ENCODE results near the gene MAGIX. TPM values are rescaled to one million over a fixed set of nuclear protein-coding genes. Genes with fewer than 3 reads are reported as not detected.

MAGIX gene
- total RNA-seq, 1 experiment from 2014 or later, result 1.2 TPM

DNA sequence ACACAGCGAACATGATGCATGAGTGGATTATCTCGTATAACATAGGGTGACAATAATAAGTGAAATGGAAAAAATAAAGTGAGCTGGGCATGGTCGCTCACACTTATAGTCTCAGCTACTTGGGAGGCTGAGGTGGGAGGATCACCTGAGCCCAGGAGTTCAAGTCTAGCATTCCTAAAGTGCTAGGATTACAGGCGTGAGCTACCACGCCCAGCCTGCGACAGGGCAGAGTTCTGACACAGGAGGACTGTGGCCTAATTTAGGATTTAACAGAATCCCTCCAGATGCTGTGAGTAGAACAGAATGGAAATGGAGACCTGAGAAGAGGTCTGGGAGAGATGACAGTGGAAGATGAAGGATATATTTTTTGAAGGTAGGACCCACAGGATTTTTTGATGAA lies 27.0 kb downstream of the MAGIX start:
- peak overlapping the region; percentile 83 for H3K4me3 Mint-ChIP-seq
- H3K27ac Mint-ChIP-seq, result no peak overlapping the region
- ATAC-seq (no peak), DNase-seq (ENCODE audit: low spot score) (no peak)
- no peaks in the 10 kb centered on the region for H3K36me3 Mint-ChIP-seq
- no peaks in the 10 kb centered on the region; the same call in 1 of the 2 replicates for H3K27me3 Mint-ChIP-seq (ENCODE audit: low read depth)
- ChIA-PET POLR2A (no interaction called here), CTCF (no interaction called here)
- TF ChIP-seq JAZF1 (CRISPR knock-in tag; IDR thresholded peaks at IDR 0.05) (no peak), OVOL2 (CRISPR knock-in tag; IDR thresholded peaks at IDR 0.05; ENCODE audit: borderline replicate concordance) (no peak)
- H3K4me1 Mint-ChIP-seq, result peaks cover 32% of the 10 kb centered on the region
- H3K9me3 Mint-ChIP-seq, result no peaks in the 10 kb centered on the region

DNA sequence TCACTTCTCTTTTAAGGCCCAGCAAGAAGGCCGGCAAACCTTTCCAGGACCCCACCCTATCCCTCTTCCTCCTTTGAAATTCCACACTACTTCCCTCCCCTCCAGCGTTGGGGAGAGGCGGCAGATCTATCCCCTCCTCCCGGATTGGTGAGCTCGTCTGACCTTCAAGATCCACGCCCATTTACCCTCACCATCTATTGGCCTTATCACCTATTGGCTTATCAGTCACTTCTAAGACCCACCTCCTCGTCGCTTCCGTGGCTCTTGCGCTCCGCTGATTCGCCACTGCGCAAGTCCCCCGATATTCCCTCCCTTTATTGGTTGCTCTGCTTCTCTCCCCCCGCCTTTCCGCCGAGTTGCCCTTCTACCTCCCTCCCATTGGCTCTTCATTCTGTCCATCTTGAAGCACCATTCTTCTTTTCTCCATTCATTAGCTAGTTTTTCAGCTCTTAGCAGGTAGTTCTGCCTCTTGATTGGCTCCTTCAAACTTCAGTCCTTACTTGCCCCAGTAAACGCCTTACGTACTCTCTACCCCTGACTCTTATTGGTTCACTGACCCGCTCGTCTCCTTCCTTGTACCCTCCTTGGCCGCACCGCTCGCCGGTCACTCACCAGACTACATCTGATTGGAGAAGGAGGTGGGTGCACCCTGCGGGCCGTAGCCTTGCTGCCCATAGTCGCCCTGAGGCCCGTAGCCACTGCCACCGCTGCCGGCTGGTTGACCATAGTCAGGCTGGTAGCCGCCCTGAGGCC lies 28.4 kb downstream of the MAGIX start:
- Mint-ChIP-seq H3K27ac (peak overlapping the region; percentile 84), H3K4me3 (peak overlapping the region; percentile 83), H3K27me3 (ENCODE audit: low read depth) (no peaks in the 10 kb centered on the region; the same call in 1 of the 2 replicates), H3K36me3 (no peaks in the 10 kb centered on the region), H3K4me1 (peaks cover 32% of the 10 kb centered on the region), H3K9me3 (no peaks in the 10 kb centered on the region)
- DNase-seq (ENCODE audit: low spot score) (peak; percentile 81), ATAC-seq (peak; percentile 89)
- TF ChIP-seq ZNF232 (CRISPR knock-in tag; IDR thresholded peaks at IDR 0.05) (no peak), NFYB (CRISPR knock-in tag; conservative IDR thresholded peaks at IDR 0.05; ENCODE audit: low read depth) (peak; percentile 82), SP1 (CRISPR knock-in tag; conservative IDR thresholded peaks at IDR 0.05) (peak; percentile 53), ZNF263 (CRISPR knock-in tag; IDR thresholded peaks at IDR 0.05; ENCODE audit: low read depth) (no peak), ERG (CRISPR knock-in tag; IDR thresholded peaks at IDR 0.05) (no peak), TCF7 (CRISPR knock-in tag; IDR thresholded peaks at IDR 0.05; ENCODE audit: low read depth) (no peak), IRF1 (CRISPR knock-in tag; IDR thresholded peaks at IDR 0.05) (no peak), FOXK1 (CRISPR knock-in tag; IDR thresholded peaks at IDR 0.05) (no peak)
- TF ChIP-seq, protein P1, sequence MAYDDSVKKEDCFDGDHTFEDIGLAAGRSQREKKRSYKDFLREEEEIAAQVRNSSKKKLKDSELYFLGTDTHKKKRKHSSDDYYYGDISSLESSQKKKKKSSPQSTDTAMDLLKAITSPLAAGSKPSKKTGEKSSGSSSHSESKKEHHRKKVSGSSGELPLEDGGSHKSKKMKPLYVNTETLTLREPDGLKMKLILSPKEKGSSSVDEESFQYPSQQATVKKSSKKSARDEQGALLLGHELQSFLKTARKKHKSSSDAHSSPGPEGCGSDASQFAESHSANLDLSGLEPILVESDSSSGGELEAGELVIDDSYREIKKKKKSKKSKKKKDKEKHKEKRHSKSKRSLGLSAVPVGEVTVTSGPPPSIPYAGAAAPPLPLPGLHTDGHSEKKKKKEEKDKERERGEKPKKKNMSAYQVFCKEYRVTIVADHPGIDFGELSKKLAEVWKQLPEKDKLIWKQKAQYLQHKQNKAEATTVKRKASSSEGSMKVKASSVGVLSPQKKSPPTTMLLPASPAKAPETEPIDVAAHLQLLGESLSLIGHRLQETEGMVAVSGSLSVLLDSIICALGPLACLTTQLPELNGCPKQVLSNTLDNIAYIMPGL (CRISPR knock-in tag; IDR thresholded peaks at IDR 0.05), result no peak
- TF ChIP-seq, protein P2, sequence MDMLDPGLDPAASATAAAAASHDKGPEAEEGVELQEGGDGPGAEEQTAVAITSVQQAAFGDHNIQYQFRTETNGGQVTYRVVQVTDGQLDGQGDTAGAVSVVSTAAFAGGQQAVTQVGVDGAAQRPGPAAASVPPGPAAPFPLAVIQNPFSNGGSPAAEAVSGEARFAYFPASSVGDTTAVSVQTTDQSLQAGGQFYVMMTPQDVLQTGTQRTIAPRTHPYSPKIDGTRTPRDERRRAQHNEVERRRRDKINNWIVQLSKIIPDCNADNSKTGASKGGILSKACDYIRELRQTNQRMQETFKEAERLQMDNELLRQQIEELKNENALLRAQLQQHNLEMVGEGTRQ (CRISPR knock-in tag; IDR thresholded peaks at IDR 0.05), result no peak
- ChIA-PET POLR2A (interaction anchor here (0.5 to 1.5 kb wide), 6 partner anchors 18 to 121 kb away, joined by 3 to 4 read pairs (median 4); no protein-coding TSS in a partner anchor), CTCF (interaction anchor here (0.7 to 1.7 kb wide), 16 partner anchors 14 to 101 kb away, joined by 3 to 13 read pairs (median 4); partner anchors contain the start of gene CCDC22)

- peak; percentile 44 for DNase-seq (ENCODE audit: low spot score)
- no peaks in the 10 kb centered on the region for H3K9me3 Mint-ChIP-seq
- H3K4me3 Mint-ChIP-seq, result peak overlapping the region; percentile 83
- H3K27ac Mint-ChIP-seq, result peak overlapping the region; percentile 84
- CTCF ChIA-PET, result interaction anchor here (0.9 to 1.9 kb wide), 14 partner anchors 14 to 100 kb away, joined by 3 to 13 read pairs (median 6); no protein-coding TSS in a partner anchor
- no peak; the same call in 1 of the 2 replicates for ATAC-seq
- H3K27me3 Mint-ChIP-seq (ENCODE audit: low read depth), result no peaks in the 10 kb centered on the region; the same call in 1 of the 2 replicates
- peaks cover 32% of the 10 kb centered on the region for H3K4me1 Mint-ChIP-seq
- no peaks in the 10 kb centered on the region for H3K36me3 Mint-ChIP-seq
- TF ChIP-seq, protein P3, sequence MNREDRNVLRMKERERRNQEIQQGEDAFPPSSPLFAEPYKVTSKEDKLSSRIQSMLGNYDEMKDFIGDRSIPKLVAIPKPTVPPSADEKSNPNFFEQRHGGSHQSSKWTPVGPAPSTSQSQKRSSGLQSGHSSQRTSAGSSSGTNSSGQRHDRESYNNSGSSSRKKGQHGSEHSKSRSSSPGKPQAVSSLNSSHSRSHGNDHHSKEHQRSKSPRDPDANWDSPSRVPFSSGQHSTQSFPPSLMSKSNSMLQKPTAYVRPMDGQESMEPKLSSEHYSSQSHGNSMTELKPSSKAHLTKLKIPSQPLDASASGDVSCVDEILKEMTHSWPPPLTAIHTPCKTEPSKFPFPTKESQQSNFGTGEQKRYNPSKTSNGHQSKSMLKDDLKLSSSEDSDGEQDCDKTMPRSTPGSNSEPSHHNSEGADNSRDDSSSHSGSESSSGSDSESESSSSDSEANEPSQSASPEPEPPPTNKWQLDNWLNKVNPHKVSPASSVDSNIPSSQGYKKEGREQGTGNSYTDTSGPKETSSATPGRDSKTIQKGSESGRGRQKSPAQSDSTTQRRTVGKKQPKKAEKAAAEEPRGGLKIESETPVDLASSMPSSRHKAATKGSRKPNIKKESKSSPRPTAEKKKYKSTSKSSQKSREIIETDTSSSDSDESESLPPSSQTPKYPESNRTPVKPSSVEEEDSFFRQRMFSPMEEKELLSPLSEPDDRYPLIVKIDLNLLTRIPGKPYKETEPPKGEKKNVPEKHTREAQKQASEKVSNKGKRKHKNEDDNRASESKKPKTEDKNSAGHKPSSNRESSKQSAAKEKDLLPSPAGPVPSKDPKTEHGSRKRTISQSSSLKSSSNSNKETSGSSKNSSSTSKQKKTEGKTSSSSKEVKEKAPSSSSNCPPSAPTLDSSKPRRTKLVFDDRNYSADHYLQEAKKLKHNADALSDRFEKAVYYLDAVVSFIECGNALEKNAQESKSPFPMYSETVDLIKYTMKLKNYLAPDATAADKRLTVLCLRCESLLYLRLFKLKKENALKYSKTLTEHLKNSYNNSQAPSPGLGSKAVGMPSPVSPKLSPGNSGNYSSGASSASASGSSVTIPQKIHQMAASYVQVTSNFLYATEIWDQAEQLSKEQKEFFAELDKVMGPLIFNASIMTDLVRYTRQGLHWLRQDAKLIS (CRISPR knock-in tag; IDR thresholded peaks at IDR 0.05; ENCODE audit: borderline replicate concordance), result no peak
- TF ChIP-seq ZSCAN18 (CRISPR knock-in tag; IDR thresholded peaks at IDR 0.05) (no peak), FOXK1 (CRISPR knock-in tag; IDR thresholded peaks at IDR 0.05) (no peak), HMGA2 (CRISPR knock-in tag; IDR thresholded peaks at IDR 0.05) (no peak), SOX15 (CRISPR knock-in tag; IDR thresholded peaks at IDR 0.05) (no peak)
- TF ChIP-seq, protein P1 (CRISPR knock-in tag; IDR thresholded peaks at IDR 0.05), result 0 out of 2 replicates have a peak, but pooled peaks have one; percentile 30
- POLR2A ChIA-PET, result interaction anchor here (1.5 kb wide), 1 partner anchor 77 kb away, joined by 4 read pairs; no protein-coding TSS in a partner anchor
These were observed 29.0 kb downstream of the MAGIX start for GRCh38 chrX:49191574-49192011.
